ENCODE results near the gene ANK3.

- TF ChIP-seq CTCF (conservative IDR thresholded peaks at IDR 0.05; ENCODE audit: low read depth in 2 of 2) (no peak), EZH2 (IDR thresholded peaks at IDR 0.05; ENCODE audit: low read depth, unreplicated experiment) (no peak), CREB1 (CRISPR knock-in tag; IDR thresholded peaks at IDR 0.05; ENCODE audit: low read depth) (no peak), POLR2AphosphoS5 (IDR thresholded peaks at IDR 0.05; ENCODE audit: low read depth) (no peak)
Observed at GRCh38 chr10:60276232-60276631, 113.4 kb downstream of the ANK3 start.

All from GM23338 (cell line).